GM20000 (cell line): Measurements from ENCODE around the gene LYRM1.

ENCODE experiments used
- DNase-seq: peaks from one replicate; pipeline ENCODE4 v3.0.0; 2012; ENCODE audit warnings: low spot score
- CTCF ChIP-seq: IDR thresholded peaks from 2 replicates; pipeline ENCODE4 v1.5.1; 2012; ENCODE audit warnings: mild to moderate bottlenecking, control low read depth; ENCODE audit errors: extremely low read depth, missing control alignments

The LYRM1 gene

DNA sequence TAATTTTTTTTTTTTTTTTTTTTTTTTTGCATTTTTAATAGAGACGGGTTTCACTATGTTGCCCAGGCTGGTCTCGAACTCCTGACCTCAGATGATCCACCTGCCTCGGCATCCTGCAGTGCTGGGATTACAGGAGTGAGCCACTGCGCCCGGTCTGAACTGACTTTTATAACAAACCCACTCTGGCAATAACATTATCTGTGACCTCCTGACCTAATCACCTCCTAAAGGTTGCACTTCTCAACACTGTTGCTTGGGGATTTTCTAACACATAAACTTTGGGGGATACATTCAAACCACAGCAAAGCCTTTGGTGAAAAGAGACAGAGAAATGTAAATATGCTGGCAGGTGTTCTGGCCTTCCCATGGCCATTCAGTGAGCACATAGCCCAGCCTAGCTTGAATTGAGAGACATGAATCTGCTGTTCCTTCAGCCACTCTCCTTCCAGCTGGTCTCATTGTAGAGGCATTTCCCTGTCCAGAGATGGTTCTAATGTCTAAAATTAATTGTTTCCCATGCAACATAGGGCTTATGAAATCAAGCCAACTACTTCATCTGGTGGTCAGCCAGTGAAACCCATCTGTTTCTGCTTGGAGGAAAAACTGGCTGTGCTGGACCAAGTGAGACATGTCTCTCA, 28.3 kb downstream of the LYRM1 start:
- TF ChIP-seq CTCF: no peak
- DNase-seq: peak; percentile 31

DNA sequence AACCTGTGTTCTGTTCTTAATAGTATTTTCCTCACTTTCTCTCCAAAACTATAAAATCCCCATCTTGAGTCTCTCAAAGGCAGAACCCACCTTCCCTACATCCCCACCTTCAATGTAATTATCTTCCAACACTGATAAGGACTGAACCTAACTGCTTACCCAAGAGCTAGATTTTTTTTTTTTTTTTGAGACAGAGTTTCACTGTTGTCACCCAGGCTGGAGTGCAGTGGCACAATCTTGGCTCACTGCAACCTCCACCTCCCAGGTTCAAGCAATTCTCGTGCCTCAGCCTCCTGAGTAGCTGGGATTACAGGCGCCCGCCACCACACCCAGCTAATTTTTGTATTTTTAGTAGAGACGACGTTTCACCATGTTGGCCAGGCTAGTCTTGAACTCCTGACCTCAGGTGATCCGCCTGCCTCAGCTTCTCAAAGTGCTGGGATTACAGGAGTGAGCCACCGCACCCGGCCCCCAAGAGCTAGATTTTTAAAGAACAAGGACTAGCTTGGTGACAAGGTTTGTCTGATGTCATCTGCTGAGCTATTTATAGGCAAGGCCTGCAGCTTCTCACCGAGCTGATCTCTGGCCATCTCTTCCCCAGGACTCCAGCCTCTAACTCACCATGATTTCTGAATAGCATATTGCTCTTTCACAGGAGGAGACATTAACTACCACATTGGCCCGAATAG, 29.2 kb downstream of the LYRM1 start:
- DNase-seq: peak; percentile 23

GRCh38 chr16:20930365-20930690, 29.8 kb downstream of the LYRM1 start:
- no peak for DNase-seq
- no peak for TF ChIP-seq CTCF

GRCh38 chr16:20931066-20931600, 30.6 kb downstream of the LYRM1 start:
- no peak for DNase-seq
- TF ChIP-seq CTCF: no peak

- TF ChIP-seq CTCF: no peak
- no peak for DNase-seq
These were observed 33.0 kb downstream of the LYRM1 start for GRCh38 chr16:20933589-20933988.

DNA sequence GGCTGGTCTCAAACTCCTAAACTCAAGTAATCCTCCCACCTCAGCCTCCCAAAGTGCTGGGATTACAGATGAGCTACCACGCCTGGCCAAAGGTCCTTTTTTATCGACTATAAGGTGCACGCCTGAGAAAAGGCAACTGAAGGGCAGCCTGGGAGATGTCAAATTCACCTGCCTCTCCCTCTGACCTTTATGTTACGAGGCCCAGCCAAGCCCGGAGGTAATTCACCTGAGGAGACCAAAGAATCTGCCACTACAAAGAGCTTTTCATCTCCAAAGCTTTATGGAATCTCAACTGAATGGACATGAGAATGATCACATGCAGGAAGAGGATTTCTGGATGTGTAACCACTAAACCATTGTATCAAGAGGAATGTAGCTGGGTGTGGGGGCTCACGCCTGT, 37.2 kb downstream of the LYRM1 start:
- no peak for TF ChIP-seq CTCF
- no peak for DNase-seq

GRCh38 chr16:20938426-20938825, 37.9 kb downstream of the LYRM1 start:
- no peak for TF ChIP-seq CTCF
- no peak for DNase-seq

- DNase-seq: no peak
- TF ChIP-seq CTCF: no peak
These were observed 39.0 kb downstream of the LYRM1 start for GRCh38 chr16:20939611-20940010.
